ENCODE measurements around the gene IGF2BP2. TPM values are rescaled to one million over a fixed set of nuclear protein-coding genes. Genes with fewer than 3 reads are reported as not detected.

IGF2BP2 gene
- total RNA-seq, 4 donors from 2014 or later, result 12.4 to 45.7 (median 15.9) TPM

DNA sequence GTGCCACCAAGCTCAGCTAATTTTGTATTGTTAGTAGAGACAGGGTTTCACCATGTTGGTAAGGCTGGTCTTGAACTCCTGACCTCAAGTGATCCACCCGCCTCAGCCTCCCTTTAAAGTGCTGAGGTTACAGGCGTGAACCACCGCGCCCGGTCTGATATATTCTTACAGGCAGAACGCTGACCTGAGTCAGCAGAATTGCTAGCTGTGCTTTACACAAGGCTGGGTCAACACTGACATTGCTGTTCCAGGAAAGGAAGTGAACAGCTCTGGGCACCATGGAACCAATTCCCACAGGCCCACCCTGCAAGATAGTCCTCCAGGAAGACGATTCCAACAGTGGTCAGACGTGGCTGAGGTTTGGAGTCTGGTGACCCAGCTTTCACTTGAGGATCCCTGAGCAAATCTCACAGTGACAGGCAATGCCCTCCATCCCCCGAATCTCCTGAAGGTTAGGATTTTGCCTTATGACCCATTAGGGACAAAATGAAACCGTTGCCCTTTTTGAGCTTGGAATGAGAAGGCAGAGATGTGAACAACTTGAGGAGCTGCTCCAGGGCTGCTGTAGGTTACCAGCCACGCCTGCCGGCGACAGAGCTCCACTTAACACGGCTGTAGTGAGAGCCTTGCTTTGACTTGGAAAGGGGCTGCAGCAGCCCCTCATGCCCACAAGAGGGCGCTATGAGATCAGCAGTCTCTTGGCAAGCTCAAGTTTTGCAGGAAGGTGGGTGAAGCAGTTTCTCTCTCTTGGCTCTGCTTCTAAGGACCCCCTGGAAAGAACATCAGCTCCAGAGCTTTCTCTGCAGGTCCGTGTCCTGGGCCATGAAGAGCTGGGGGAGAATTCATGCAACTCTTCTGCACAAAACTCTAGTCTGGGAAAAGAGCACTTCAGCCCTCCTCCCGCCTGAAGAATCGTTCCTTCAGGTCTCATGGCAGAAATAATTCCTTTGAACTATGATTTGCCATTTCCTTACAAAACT, 164.6 kb downstream of the IGF2BP2 start:
- Histone ChIP-seq H3K4me3 (replicated peaks in 1 of 3) (no peak overlapping the region), H3K9me3 (no peaks in the 10 kb centered on the region), H3K4me1 (peaks cover 0 to 19% of the 10 kb centered on the region in 2 donors), H3K27ac (no peak overlapping the region), H3K36me3 (peaks cover 0 to 2% of the 10 kb centered on the region in 2 donors), H3K27me3 (no peaks in the 10 kb centered on the region)
- peak; percentile 79 to 81 for DNase-seq
- TF ChIP-seq POLR2A (IDR thresholded peaks at IDR 0.05) (no peak), CTCF (IDR thresholded peaks at IDR 0.05) (peak; percentile 78 to 97 (median 88))
- WGBS, 2 donors, result 47 to 53% methylated on average over 12 to 18 of the region's 18 CpGs
- intact Hi-C loops (cut with DNase I), result no loop called here

DNA sequence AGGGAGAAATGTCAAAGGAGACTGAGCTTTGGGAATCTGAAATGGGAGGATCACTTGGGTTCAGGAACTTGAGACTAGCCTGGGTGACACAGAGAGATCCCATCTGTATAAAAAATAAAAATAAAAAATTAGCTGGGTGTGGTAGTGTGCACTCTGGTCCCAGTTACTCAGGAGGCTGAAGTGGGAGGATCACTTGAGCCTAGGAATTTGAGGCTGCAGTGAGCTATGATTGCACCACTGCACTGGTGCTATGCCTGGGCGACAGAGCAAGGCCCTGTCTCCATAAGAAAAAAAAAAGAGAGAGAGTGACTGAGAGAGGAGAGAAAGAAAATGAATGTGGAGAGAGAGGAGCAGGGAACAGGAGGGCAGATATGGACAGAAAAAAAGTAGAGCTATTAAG, 165.9 kb downstream of the IGF2BP2 start:
- no peaks in the 10 kb centered on the region for H3K9me3 ChIP-seq
- no peaks in the 10 kb centered on the region for H3K27me3 ChIP-seq
- H3K36me3 ChIP-seq, result peaks cover 0 to 2% of the 10 kb centered on the region in 2 donors
- no peak overlapping the region for H3K4me3 ChIP-seq (replicated peaks in 1 of 3)
- intact Hi-C loops (cut with DNase I), result no loop called here
- no peak for DNase-seq
- WGBS, 2 donors, result 75 to 95% methylated on average over 1 of the region's 1 CpG
- peaks cover 0 to 19% of the 10 kb centered on the region in 2 donors for H3K4me1 ChIP-seq
- TF ChIP-seq POLR2A (IDR thresholded peaks at IDR 0.05), result no peak
- no peak for TF ChIP-seq CTCF (IDR thresholded peaks at IDR 0.05)
- peak overlapping the region in 2 of 3 donors; percentile 28 to 62 for H3K27ac ChIP-seq

- Histone ChIP-seq H3K27me3 (no peaks in the 10 kb centered on the region), H3K9me3 (no peaks in the 10 kb centered on the region), H3K4me1 (peaks cover 0 to 19% of the 10 kb centered on the region in 2 donors), H3K27ac (peak overlapping the region; percentile 7 to 75 (median 66)), H3K4me3 (replicated peaks in 1 of 3) (no peak overlapping the region), H3K36me3 (peaks cover 0 to 2% of the 10 kb centered on the region in 2 donors)
- peak; percentile 23 to 42 for DNase-seq
- 57 to 68% methylated on average over 8 of the region's 8 CpGs for WGBS, 2 donors
- intact Hi-C loops (cut with DNase I), result no loop called here
- no peak for TF ChIP-seq POLR2A (IDR thresholded peaks at IDR 0.05)
- TF ChIP-seq CTCF (IDR thresholded peaks at IDR 0.05), result no peak
Measured at GRCh38 chr3:185658504-185658912, 166.3 kb downstream of the IGF2BP2 start.

DNA sequence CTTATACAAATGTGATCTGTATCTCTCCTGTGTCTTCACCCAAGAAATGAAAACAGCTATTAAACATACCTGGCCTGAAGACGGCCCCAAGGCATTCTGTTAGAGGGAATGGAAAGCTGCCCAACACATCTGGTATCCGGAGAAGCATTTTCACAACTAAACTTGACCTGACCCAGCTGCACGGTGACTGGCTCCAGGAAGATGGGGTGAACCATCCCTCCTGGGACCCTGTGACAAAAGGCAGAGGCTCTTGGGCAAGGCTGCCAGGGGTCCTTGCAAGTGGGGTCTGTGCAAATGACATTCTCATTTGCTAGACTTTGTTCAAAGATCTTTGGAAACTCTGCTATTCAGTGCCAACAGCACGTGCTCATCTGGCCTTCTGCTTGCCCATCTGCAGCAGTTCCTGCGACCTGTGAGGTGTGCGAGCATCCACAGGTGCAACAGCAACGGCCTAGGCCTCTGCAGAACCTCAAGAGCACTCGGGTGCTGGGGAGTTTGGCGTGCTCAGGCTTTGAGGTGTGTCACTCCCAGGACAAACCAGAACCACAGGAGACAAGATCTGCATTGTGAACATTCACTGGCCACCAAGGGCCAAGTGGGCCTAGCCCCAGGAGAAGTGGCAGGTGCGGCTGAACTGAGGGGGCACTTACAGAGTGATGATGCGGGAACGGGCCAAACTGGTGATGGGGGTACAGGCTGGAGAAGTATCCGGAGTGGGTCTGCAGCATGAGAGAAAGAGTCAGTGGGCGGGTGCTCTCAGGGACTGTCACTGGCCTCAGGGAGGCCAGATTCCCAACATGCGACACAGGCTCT, 166.9 kb downstream of the IGF2BP2 start:
- 90 to 92% methylated on average over 15 of the region's 15 CpGs for WGBS, 2 donors
- Histone ChIP-seq H3K9me3 (no peaks in the 10 kb centered on the region), H3K4me1 (peaks cover 0 to 19% of the 10 kb centered on the region in 2 donors), H3K4me3 (replicated peaks in 1 of 3) (no peak overlapping the region), H3K27ac (peak overlapping the region; percentile 7 to 75 (median 66)), H3K36me3 (peaks cover 0 to 2% of the 10 kb centered on the region in 2 donors), H3K27me3 (no peaks in the 10 kb centered on the region)
- TF ChIP-seq POLR2A (IDR thresholded peaks at IDR 0.05) (no peak), CTCF (IDR thresholded peaks at IDR 0.05) (no peak)
- intact Hi-C loops (cut with DNase I), result no loop called here
- no peak for DNase-seq
